Activated T-cell treated with anti-CD3 and anti-CD28 coated beads for 48 hours (primary cell): ENCODE results near the gene MGAT5B.
"Not testable (repeated sequence)": the region's sequence is repeated elsewhere in the genome, so short reads cannot be mapped to it uniquely, and the experiment has no call there.

Source experiments
- DNase-seq: peaks from one replicate; pipeline ENCODE4 v3.0.0-alpha.2; 2020; ENCODE audit warnings: low read depth

MGAT5B gene

GRCh38 chr17:76868176-76868668, at the start of gene MGAT5B:
MGAT5B (plus strand) TSS chr17:76868404; CDS start chr17:76869030, 626 bp downstream.
- DNase-seq: peak; percentile 79

DNA sequence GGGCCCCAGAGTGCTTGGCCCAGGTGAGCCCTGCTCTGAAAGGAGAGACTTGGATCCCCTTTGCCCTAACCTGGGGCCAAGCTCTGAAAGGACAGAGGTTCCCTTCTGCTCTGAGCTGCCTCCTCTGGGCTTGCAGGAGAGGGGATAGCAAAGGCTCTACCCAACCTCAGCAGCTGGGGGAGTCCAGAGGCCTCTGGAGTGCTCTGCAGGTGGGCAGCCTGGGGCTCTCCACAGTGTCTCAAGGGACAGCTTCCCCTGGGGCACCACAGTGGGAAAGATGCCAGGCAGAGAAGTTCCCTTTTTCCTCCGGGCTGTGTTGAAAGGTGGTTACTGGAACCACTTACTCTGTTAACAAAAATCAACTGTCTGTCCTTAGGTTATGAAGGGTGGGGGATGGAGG, 48.2 kb upstream of the MGAT5B start:
- DNase-seq: no peak

- no peak for DNase-seq
These were observed 47.6 kb upstream of the MGAT5B start for GRCh38 chr17:76820561-76820960.

DNA sequence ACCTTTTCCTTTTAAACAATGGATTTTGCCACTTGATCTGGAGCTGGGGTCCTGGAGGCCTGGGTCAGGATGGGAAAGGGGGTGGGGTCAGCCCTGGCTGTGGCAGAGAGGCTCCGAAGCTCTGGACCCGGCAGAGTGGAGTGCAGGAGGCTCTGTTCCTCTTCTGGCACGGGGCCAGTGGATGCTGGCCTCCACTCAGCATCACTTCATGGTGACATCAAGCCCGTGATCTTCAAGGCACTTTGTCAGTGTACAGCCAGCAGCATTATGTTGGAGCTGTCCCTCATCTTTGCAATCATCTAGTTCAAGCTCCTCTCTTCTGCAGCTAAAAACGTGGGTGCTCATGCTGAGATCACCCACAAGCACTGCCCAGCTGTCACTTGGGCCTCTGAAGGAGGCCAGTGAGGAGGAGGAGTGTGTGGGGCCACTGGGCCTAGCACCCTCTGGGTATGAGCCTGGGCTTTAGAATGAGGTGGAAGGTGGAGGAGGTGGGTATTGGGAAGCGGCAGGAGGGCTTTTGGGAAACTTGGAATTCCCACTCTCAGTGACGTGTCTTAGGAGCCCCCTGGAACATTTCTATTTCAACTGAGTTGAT, 45.9 kb upstream of the MGAT5B start:
- DNase-seq: no peak

DNA sequence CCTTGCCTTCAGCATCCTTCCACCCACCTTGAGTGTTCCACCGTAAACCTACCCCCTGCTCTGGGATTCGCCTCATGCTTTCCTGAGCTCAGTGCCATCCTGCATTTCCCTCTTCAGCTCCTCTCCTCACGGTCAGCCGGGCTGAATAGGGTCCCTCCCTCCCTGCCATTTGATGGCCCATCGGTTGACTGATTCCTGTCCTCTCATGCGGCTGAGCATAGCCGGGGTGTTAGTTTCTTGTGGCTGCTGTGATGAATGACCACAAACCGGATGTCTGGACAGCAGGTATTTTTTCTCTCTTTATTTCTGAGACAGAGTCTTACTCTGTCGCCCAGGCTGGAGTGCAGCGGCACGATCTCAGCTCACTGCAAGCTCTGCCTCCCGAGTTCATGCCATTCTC, 44.1 kb upstream of the MGAT5B start:
- DNase-seq: no peak

- no peak for DNase-seq
These were observed 41.7 kb upstream of the MGAT5B start for GRCh38 chr17:76826330-76827068.

- DNase-seq: no peak
These were observed 40.5 kb upstream of the MGAT5B start for GRCh38 chr17:76827736-76828135.

DNA sequence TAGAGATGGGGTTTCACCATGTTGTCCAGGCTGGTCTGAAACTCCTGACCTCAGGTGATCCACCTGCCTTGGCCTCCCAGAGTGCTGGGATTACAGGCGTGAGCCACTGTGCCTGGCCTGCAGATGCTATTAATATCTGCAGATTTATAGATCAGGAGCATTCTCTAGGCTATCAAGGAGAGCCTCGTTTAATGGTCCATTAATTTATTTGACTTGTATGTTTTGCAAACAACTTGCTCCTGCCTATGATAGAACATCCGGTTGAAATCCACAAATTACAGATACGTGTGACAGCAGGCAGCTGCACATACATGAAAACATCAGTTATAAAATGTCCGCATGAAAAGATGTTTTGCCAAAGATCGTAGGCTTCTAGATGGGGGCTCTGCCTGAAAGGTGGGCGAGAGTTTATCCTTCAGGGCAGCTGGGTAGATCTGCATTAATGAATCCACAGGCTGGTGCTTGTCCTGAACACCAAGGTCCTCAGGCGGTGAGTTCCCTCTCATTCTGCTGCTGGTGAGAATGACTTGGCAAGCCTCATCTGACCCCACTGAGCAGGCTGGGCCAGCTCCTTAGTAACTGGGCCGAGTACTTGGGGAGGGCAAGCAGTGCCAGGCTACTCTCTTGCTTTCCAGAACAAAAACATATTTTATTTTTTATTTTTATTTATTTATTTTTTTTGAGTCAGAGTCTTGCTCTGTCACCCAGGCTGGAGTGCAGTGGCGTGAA, 37.1 kb upstream of the MGAT5B start:
- no peak for DNase-seq

- DNase-seq: no peak
These were observed 35.1 kb upstream of the MGAT5B start for GRCh38 chr17:76833034-76833644.

- no peak for DNase-seq
These were observed 34.5 kb upstream of the MGAT5B start for GRCh38 chr17:76833747-76834146.

- no peak for DNase-seq
These were observed 33.3 kb upstream of the MGAT5B start for GRCh38 chr17:76834870-76835269.

GRCh38 chr17:76840443-76840767, 27.8 kb upstream of the MGAT5B start:
- no peak for DNase-seq

- DNase-seq: no peak
These were observed 27.1 kb upstream of the MGAT5B start for GRCh38 chr17:76840884-76841775.

GRCh38 chr17:76841776-76842405, 26.3 kb upstream of the MGAT5B start:
- DNase-seq: no peak

DNA sequence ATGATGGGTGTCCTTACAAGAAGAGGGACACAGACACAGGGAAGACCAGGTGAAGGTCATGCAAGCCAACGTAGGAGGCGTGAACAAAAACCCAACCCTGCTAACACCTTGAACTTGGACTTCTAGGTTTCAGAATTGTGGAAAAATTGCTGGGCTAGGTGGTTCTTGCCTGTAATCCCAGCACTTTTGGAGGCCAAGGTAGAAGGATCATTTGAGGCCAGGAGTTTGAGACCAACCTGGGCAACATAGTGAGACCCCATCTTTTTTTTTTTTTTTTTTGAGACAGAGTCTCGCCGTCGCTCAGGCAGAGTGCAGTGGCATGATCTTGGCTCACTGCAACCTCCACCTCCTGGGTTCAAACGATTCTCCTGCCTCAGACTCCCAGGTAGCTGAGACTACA, 25.1 kb upstream of the MGAT5B start:
- DNase-seq: not testable (repeated sequence)

- DNase-seq: no peak
These were observed 24.3 kb upstream of the MGAT5B start for GRCh38 chr17:76843703-76844484.

DNA sequence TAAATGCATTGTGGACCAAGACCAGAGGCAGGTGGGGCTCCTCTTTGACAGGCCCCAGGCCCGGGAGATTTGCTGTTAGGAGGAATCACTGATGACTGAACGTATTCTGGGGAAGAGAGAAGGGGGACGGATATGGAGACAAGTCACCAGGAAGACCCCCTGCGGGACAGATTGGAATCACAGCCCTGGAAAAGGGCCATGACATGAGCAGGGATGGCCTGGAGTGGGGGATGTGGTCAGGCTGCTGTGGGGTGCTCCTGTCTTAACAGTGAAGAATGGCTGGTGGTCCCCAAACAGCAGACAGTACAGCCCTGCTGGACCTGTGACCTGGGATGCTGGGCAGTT, 23.7 kb upstream of the MGAT5B start:
- no peak for DNase-seq

DNA sequence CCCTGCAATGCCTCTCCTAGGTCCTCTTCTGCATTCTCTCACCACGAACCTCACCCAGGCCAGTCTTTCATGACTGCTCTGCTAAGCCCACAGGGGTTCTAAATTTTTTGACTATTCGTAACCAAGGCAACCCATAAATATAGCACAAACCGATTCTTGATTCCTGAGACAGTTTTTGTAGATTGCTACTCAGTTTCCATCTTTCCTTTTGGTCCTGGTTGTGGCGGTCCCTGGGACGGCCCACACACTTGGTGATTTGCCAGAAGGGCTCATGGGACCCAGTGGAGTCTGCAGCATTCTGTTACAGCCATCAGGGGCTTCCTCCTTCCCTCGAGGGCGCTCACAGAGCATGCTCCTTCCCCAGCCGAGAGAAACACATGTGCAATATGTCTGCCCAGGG, 23.4 kb upstream of the MGAT5B start:
- no peak for DNase-seq

- no peak for DNase-seq
These were observed 22.6 kb upstream of the MGAT5B start for GRCh38 chr17:76845541-76846017.

DNA sequence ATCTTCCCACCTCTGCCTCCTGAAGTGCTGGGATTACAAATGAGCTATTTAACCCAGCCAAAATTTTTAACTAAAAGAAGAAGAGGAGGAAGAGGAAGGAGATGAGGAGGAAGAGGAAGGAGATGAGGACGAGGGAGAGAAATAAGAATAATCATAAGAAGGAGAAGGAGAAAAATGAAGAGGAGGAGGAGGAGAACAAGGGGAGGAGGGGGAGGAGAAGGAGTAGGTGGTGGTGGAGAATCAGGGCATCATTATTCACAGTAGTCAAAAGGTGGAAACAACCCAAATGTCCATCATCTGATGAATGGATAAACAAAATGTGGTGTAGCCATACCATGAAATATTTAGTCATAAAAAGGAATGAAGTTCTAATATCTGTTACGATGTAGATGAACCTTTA, 21.2 kb upstream of the MGAT5B start:
- DNase-seq: no peak
